HG03135 (cell line): ENCODE results near the gene GAP43.

ENCODE experiments used
- ATAC-seq: cut with Tn5 transposase; IDR thresholded peaks from one replicate; pipeline ENCODE4 v1.9.1; 2021; ENCODE audit warnings: mild to moderate bottlenecking, moderate library complexity; ENCODE audit not compliant: unreplicated experiment

GAP43 gene

GRCh38 chr3:115627180-115628074, 4.1 kb downstream of the GAP43 start:
- ATAC-seq, result peak; percentile 78

- ATAC-seq, result peak; percentile 44
Measured at GRCh38 chr3:115628075-115628412, 4.7 kb downstream of the GAP43 start.

DNA sequence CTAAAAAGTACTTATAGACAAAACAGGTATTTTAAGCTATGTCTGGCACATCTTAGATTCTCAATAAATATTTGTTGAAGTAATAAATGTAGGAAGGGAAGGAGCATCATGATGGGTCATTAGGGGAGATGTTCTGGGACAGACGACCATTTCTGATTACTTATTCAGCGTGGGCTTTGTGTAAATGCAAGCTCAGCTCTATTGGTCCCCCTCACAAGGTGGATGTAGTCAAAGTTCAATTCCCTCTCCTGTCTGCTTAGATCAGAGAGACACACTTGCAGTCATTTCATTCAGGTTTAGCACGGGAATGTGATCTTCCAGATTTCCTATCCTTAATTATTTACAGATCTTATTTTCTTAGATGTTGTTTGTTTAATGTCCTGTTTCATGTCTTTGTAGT, 7.5 kb downstream of the GAP43 start:
- no peak for ATAC-seq

DNA sequence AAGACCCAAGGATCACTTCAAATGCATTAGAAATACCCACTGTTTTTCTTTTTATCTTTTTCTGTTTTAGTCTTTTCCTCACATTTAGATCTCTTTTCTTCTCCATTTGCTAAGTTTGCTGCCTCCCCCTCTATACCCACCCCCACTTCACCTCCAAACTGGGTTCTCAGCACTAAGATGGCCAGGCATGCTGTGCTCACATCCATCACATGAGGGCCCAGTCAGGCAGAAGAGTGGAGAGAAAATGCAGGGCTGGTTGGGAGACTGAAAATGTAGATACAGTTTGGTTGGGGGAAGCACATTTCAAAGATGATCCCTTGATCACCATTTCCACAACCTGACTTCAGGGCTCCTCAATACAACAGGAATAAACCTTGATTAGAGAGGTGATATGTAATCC, 8.7 kb downstream of the GAP43 start:
- ATAC-seq, result no peak

DNA sequence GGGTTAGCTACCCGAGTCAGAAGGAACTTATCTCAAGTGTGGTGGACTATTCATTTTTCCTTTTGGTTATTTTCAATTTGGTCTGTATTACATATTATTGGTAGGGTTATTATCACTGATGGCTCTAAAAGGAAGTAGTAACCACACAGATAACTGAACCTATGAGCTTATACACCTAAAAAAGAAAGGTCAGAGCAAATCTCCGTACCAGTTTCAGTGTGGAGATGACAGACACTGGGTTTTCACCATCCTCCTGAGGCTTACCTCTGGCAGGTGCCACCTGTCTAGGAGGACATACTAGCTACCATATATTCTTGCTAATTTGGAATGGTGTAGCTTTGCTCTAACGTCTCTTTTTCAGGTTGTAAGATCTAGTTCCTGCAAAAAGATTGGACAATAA, 10.2 kb downstream of the GAP43 start:
- ATAC-seq, result no peak

DNA sequence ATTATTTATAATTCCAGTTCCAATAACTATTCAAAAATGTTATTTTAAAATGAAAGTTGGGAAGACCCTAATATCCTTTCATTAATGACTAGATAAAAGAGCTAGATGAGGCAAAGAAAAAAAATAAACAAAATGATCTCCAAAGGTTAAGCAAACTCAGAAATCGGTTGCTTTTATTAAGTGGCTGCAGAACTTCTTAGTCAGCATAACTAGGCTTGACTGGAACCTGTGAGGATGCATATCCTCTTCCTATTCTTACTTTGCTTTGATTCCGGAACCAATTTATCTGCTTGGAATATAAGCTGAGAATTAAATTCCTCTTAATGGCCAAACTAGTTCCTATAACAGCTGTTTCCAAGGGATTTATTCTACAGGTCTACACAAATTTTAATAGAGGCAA, 10.7 kb downstream of the GAP43 start:
- ATAC-seq, result no peak

DNA sequence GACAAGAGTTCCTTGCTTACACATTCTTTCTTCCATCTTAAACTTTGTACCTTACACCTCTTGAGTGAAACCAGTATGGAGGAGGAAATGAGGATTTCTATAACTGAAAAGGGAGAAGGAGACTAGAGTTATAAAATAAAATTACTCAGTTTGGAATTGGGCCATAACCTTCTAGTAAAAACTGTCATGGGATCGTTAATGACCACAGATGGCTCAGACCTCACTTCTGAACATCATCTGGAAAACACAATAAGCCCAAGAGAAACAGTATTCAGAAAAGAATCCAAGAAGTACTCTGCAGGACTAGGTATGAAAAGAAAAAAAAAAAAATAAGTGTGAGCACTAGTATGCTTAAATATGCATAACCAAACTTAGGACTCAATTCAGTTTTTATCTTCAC, 12.1 kb downstream of the GAP43 start:
- ATAC-seq, result no peak

DNA sequence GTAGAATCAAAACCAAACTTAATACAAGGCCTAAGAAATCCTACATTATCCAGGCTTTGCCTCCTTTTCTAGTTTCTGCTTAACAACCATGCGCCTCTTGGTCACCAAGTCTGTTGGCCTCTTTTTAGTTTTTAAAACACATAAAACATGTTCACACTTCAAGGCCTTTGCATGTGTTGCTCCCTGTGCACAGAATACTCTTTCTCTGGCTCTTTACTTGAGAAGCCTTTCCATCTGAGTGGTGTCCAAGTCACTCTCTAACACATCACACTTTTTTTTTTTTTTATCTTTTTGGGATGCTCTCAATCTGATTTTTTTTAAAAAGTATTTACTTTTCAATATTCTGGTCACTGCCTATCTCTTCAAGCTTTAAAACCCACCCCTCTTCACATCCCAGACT, 14.9 kb downstream of the GAP43 start:
- ATAC-seq, result no peak

DNA sequence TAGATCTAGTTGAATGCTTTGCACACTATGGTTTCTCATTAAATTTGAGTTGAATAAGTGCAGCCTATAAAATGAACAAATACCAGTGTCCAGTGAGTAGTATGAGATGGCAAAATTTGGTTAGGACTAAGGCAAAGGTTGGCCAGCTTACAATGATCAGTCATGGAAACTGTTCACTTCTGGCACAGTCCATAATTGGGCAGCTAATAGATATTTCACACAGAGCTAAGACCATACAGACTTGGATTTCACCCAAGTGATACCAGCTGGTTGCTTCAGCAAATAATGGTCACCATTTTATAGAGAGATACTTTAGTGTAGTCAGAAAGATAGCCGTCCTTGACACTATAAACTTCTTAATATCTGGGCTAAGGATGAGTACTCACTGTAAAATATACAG, 15.7 kb downstream of the GAP43 start:
- no peak for ATAC-seq

DNA sequence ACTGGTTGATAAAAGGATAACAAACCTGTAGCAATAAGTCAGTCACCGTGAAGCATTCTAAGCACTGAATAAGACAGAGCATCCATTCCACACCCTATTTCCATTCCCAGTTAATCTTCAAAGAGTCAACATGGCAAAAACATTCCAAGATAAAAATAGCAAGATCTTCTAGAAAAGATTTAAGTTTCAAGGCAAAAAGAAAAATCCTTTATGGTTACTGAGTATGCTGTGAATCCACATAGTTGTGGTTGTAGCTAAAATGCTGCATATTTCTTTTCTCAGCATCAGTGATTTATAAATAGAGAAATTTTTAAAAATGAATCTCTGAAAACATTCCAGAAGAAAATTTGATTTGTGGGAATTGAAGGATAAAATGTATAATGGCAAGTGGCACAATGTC, 21.1 kb downstream of the GAP43 start:
- ATAC-seq, result no peak

DNA sequence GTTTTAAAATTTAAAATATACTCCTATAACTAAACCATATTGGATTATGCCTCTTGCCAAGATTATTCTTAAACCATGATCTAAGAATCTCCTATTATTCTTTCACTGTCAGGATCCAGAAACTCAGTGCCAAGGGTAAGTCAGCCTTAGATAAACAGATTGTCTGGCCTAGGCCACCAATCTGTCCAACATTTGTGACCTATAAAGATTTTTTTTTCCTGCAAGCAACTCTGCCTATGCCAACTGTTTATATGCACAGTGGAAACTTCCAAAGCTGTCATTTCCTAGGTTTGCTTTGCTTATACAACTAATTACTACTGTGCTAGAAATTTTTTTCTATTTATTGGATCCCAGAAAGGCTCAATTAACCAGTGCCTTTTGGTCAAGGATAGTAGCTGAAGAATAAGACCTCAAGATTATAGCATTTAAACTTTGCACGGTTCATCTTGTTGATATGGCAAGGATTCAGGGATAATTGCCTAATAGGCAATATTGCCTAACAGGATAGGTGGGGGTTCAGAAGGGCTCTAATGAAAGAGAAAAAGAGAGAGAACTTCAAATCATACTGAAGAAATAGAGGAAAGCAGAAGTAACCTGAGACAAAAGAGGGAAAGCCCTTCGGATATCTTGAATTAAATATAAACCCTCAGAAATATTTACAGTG, 22.8 kb downstream of the GAP43 start:
- no peak for ATAC-seq

GRCh38 chr3:115648559-115648958, 25.2 kb downstream of the GAP43 start:
- no peak for ATAC-seq

GRCh38 chr3:115651087-115651486, 27.8 kb downstream of the GAP43 start:
- ATAC-seq, result peak; percentile 64

GRCh38 chr3:115651599-115651998, 28.3 kb downstream of the GAP43 start:
- ATAC-seq, result no peak

GRCh38 chr3:115652738-115653137, 29.4 kb downstream of the GAP43 start:
- ATAC-seq, result peak; percentile 81

DNA sequence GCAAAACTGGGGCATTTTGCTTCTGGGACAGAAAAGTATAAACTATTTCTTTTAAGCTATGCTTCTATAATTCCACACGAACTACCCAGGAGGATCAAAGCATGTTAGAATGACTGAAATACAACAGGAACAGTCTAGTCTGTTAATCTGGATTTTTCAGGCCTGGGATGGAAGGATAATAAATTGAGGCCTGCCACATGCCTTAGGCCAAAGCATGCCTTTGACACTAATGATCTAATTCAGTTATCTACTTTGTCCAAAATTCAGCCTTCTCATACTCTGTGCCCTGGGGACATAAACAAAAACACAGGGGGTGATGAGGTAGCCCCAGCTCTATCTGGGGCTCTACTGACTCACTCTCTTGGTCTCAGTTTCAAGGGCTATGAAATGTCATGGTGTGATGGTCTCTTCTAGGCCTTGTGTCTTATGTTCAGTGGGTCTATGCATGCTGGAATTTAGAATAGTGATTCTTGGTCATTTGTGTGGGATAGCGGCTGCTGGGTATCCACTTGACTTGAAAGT, 32.5 kb downstream of the GAP43 start:
- ATAC-seq, result no peak

DNA sequence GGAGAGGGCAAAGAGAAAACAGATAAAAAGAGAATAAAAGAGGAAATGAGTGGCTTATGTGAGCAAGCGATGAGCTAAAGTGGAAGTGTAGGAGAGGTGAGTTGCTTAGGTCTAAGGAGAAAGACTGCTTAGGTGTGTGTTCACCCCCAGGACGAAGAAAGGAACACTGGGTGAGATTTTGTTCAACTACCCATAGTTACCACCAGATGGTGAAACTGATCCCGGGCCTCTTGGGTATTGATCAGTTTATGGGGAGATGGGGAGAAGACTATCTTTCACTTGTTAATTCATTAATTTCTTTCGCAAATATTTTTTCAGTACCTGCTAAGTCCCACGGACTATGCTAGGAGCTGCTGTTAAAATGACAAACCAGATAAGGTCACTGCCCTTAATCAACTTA, 33.9 kb downstream of the GAP43 start:
- no peak for ATAC-seq

DNA sequence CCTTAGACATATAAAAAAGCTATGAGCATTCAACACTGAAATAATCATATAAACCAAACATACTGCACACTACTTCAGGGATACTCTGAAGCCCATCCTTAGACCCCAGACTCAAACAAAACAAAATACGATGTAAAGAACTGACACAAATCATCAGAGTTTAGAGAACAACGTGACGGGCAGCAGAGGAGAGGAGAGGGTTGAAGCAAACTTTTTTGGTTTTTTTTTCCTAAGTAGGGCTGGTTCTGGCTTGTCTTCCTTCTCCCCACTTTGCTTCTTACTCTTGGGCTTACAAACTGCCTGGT, 34.7 kb downstream of the GAP43 start:
- ATAC-seq, result no peak

GRCh38 chr3:115658337-115659181, 35.2 kb downstream of the GAP43 start:
- peak; percentile 86 for ATAC-seq

DNA sequence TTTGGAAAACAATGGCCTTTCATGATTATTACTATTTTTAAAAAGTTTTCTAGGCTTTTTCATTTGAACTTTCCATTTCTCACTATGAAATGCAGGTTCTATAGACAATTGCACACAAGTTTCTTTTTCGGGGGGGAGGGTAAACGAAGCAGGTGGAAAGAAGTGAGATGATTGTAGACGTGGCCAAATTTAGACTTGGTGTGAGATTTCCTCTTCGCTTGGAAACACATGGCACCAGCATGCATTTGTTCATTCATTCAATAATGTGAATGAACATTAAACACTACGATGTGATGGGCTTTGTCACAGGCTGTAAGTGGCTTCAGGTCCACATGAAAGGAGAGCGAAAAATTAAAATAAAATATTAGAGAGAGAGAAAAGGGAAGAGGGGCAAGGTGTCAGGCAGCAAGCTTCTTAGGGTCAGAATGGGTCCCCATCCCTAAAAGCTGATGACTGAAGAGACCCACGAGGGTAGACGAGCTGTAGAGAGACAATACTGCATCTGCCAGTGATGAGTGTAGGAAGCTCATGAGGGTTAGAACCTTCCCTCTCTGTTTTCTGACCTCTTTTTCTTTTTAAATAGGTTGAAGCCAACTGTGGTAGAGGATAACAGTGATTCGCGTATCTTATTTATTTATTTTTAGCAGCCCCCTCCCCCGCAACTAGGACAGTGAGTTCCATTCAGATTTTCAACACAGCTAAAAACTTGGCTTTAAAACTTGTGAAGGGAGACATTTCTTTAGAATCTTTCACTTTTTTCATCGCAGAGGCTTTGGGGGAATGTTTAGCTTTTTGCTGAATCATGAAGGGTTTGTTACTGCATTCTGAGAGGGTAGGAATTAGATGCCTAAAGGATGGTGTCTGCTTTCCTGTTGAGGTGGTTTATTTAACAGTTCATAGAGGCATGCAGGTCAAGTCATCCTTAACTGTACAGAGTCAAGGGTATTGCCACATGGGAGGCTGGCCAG, 36.2 kb downstream of the GAP43 start:
- ATAC-seq, result peak; percentile 26
